Neutrophil (primary cell): Measurements from ENCODE around the gene RAPGEF3.

ENCODE experiments used
- H3K27ac ChIP-seq: fragments of 200-600 bp; sonication (generic); 2 replicates; pipeline ENCODE4 v1.5.1; 2016; ENCODE audit warnings: mild to moderate bottlenecking, moderate library complexity
- H3K27me3 ChIP-seq: fragments of 200-600 bp; sonication (generic); 2 replicates; pipeline ENCODE4 v1.6.0; 2016; ENCODE audit warnings: mild to moderate bottlenecking
- H3K36me3 ChIP-seq: fragments of 200-600 bp; sonication (generic); 2 replicates; pipeline ENCODE4 v1.5.1; 2017
- H3K4me1 ChIP-seq, 2 experiments: fragments of 200-600 bp in 1 of 2; sonication (generic) in 1 of 2; 1 replicate in 1 of 2; 2 replicates in 1 of 2; pipeline versions ENCODE4 v1.5.1 to v1.6.1; 2013 to 2016; ENCODE audit warnings: low read depth in 1 of 2, low read length in 1 of 2, mild to moderate bottlenecking in 1 of 2, moderate library complexity in 1 of 2; ENCODE audit not compliant: control insufficient read depth in 1 of 2, insufficient read depth in 1 of 2
- H3K4me3 ChIP-seq, 2 experiments: fragments of 200-600 bp in 1 of 2; sonication (generic) in 1 of 2; 1 replicate in 1 of 2; 2 replicates in 1 of 2; pipeline ENCODE4 v1.5.1; 2013 to 2016; ENCODE audit warnings: low read depth in 1 of 2, low read length in 1 of 2, mild to moderate bottlenecking in 1 of 2, moderate library complexity in 1 of 2
- H3K9me3 ChIP-seq: fragments of 200-600 bp; sonication (generic); 2 replicates; pipeline ENCODE4 v1.5.1; 2016
- CTCF ChIP-seq: fragments of 200-600 bp; sonication (generic); IDR thresholded peaks from 2 replicates; pipeline ENCODE4 v1.5.1; 2016; ENCODE audit warnings: antibody characterized with exemption

The RAPGEF3 gene

GRCh38 chr12:47722941-47723631 lies 35.6 kb downstream of the RAPGEF3 start:
- H3K9me3 ChIP-seq: no peaks in the 10 kb centered on the region
- no peak overlapping the region for H3K27ac ChIP-seq
- no peak for TF ChIP-seq CTCF
- H3K4me3 ChIP-seq: no peak overlapping the region
- no peaks in the 10 kb centered on the region for H3K27me3 ChIP-seq
- H3K4me1 ChIP-seq: no peaks in the 10 kb centered on the region
- peaks cover 47% of the 10 kb centered on the region for H3K36me3 ChIP-seq

GRCh38 chr12:47722136-47722834 lies 36.4 kb downstream of the RAPGEF3 start:
- TF ChIP-seq CTCF: no peak
- H3K4me3 ChIP-seq: no peak overlapping the region
- peaks cover 3% of the 10 kb centered on the region for H3K27me3 ChIP-seq
- H3K4me1 ChIP-seq: no peaks in the 10 kb centered on the region
- no peak overlapping the region for H3K27ac ChIP-seq
- peaks cover 47% of the 10 kb centered on the region for H3K36me3 ChIP-seq
- no peaks in the 10 kb centered on the region for H3K9me3 ChIP-seq

- H3K27me3 ChIP-seq: peaks cover 9% of the 10 kb centered on the region
- peaks cover 47% of the 10 kb centered on the region for H3K36me3 ChIP-seq
- no peak overlapping the region for H3K27ac ChIP-seq
- H3K4me3 ChIP-seq: no peak overlapping the region
- no peak for TF ChIP-seq CTCF
- no peaks in the 10 kb centered on the region for H3K9me3 ChIP-seq
- H3K4me1 ChIP-seq: no peaks in the 10 kb centered on the region
These were observed 37.2 kb downstream of the RAPGEF3 start for GRCh38 chr12:47721431-47721973.

- TF ChIP-seq CTCF: no peak
- Histone ChIP-seq H3K9me3 (no peaks in the 10 kb centered on the region), H3K27ac (no peak overlapping the region), H3K4me3 (no peak overlapping the region), H3K36me3 (peaks cover 34% of the 10 kb centered on the region), H3K4me1 (peaks cover 0 to 3% of the 10 kb centered on the region in 2 experiments), H3K27me3 (peaks cover 9% of the 10 kb centered on the region)
These were observed 40.1 kb downstream of the RAPGEF3 start for GRCh38 chr12:47718531-47718930.

- no peaks in the 10 kb centered on the region for H3K9me3 ChIP-seq
- H3K4me3 ChIP-seq: no peak overlapping the region
- peaks cover 9% of the 10 kb centered on the region for H3K27me3 ChIP-seq
- no peak overlapping the region for H3K27ac ChIP-seq
- TF ChIP-seq CTCF: no peak
- H3K36me3 ChIP-seq: peaks cover 25% of the 10 kb centered on the region
- peaks cover 0 to 3% of the 10 kb centered on the region in 2 experiments for H3K4me1 ChIP-seq
These were observed 41.1 kb downstream of the RAPGEF3 start for GRCh38 chr12:47717443-47718193.
